ENCODE data around the gene PAX7. TPM values are rescaled to one million over a fixed set of nuclear protein-coding genes. Genes with fewer than 3 reads are reported as not detected.

Gene PAX7
- total and polyA plus RNA-seq, 11 donors, result not detected

- H3K27me3 ChIP-seq, result peaks cover 0 to 52% (median 7%) of the 10 kb centered on the region in 9 donors
- no peaks in the 10 kb centered on the region for H3K4me1 ChIP-seq
- no peak overlapping the region for H3K4me3 ChIP-seq
- DNase-seq (no peak), ATAC-seq (no peak)
- WGBS, 4 donors, result 81 to 86% (median 82%) methylated on average over 2 of the region's 2 CpGs
- TF ChIP-seq POLR2A (IDR thresholded peaks at IDR 0.05), result no peak
- TF ChIP-seq, protein P1, sequence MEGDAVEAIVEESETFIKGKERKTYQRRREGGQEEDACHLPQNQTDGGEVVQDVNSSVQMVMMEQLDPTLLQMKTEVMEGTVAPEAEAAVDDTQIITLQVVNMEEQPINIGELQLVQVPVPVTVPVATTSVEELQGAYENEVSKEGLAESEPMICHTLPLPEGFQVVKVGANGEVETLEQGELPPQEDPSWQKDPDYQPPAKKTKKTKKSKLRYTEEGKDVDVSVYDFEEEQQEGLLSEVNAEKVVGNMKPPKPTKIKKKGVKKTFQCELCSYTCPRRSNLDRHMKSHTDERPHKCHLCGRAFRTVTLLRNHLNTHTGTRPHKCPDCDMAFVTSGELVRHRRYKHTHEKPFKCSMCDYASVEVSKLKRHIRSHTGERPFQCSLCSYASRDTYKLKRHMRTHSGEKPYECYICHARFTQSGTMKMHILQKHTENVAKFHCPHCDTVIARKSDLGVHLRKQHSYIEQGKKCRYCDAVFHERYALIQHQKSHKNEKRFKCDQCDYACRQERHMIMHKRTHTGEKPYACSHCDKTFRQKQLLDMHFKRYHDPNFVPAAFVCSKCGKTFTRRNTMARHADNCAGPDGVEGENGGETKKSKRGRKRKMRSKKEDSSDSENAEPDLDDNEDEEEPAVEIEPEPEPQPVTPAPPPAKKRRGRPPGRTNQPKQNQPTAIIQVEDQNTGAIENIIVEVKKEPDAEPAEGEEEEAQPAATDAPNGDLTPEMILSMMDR (IDR thresholded peaks at IDR 0.05), result no peak
- no peak overlapping the region for H3K27ac ChIP-seq
- H3K9me3 ChIP-seq, result peaks cover 0 to 16% (median 5%) of the 10 kb centered on the region in 12 donors
- H3K36me3 ChIP-seq, result no peaks in the 10 kb centered on the region
- intact Hi-C loops (cut with DNase I), result no loop called here
Measured at GRCh38 chr1:18750600-18750999, 120.0 kb downstream of the PAX7 start.

GRCh38 chr1:18751425-18751824 is 120.8 kb downstream of the PAX7 start:
- H3K27ac ChIP-seq, result no peak overlapping the region
- H3K36me3 ChIP-seq, result no peaks in the 10 kb centered on the region
- intact Hi-C loops (cut with DNase I), result no loop called here
- H3K27me3 ChIP-seq, result peaks cover 0 to 47% (median 7%) of the 10 kb centered on the region in 9 donors
- TF ChIP-seq, protein P1 (IDR thresholded peaks at IDR 0.05), result no peak
- TF ChIP-seq POLR2A (IDR thresholded peaks at IDR 0.05), result no peak
- WGBS, 4 donors, result 42 to 49% (median 45%) methylated on average over 4 of the region's 4 CpGs
- no peak overlapping the region for H3K4me3 ChIP-seq
- no peaks in the 10 kb centered on the region for H3K4me1 ChIP-seq
- H3K9me3 ChIP-seq, result peaks cover 0 to 19% (median 5%) of the 10 kb centered on the region in 12 donors
- ATAC-seq, result no peak
- DNase-seq, result no peak

GRCh38 chr1:18752409-18752808 is 121.8 kb downstream of the PAX7 start:
- no peak for DNase-seq
- Histone ChIP-seq H3K36me3 (no peaks in the 10 kb centered on the region), H3K27ac (no peak overlapping the region), H3K27me3 (peaks cover 0 to 39% (median 7%) of the 10 kb centered on the region in 9 donors), H3K9me3 (peaks cover 0 to 26% (median 5%) of the 10 kb centered on the region in 12 donors), H3K4me1 (no peaks in the 10 kb centered on the region), H3K4me3 (no peak overlapping the region)
- ATAC-seq, result no peak
- intact Hi-C loops (cut with DNase I), result no loop called here
- TF ChIP-seq, protein P1 (IDR thresholded peaks at IDR 0.05), result no peak
- TF ChIP-seq POLR2A (IDR thresholded peaks at IDR 0.05), result no peak

- H3K4me3 ChIP-seq, result no peak overlapping the region
- DNase-seq (no peak), ATAC-seq (no peak)
- peaks cover 0 to 25% (median 3%) of the 10 kb centered on the region in 12 donors for H3K9me3 ChIP-seq
- WGBS, 4 donors, result 81 to 91% (median 89%) methylated on average over 3 of the region's 3 CpGs
- TF ChIP-seq, protein P1 (IDR thresholded peaks at IDR 0.05), result no peak
- TF ChIP-seq POLR2A (IDR thresholded peaks at IDR 0.05), result no peak
- peaks cover 0 to 29% (median 0%) of the 10 kb centered on the region in 9 donors for H3K27me3 ChIP-seq
- H3K27ac ChIP-seq, result no peak overlapping the region
- H3K4me1 ChIP-seq, result no peaks in the 10 kb centered on the region
- intact Hi-C loops (cut with DNase I), result no loop called here
- no peaks in the 10 kb centered on the region for H3K36me3 ChIP-seq
Measured at GRCh38 chr1:18760156-18760555, 129.5 kb downstream of the PAX7 start.

All from heart left ventricle (tissue), 16 donors.